CD4-positive, alpha-beta T cell treated with Interferon alpha-2 for 1 hour (primary cell): ENCODE data around the gene CLEC12A.
"Not testable (repeated sequence)": the region's sequence is repeated elsewhere in the genome, so short reads cannot be mapped to it uniquely, and the experiment has no call there.

ENCODE experiments used
- DNase-seq, 2 donors: peaks; one replicate each; pipeline ENCODE4 v3.0.0-alpha.2; 2020 to 2022

Gene CLEC12A

DNA sequence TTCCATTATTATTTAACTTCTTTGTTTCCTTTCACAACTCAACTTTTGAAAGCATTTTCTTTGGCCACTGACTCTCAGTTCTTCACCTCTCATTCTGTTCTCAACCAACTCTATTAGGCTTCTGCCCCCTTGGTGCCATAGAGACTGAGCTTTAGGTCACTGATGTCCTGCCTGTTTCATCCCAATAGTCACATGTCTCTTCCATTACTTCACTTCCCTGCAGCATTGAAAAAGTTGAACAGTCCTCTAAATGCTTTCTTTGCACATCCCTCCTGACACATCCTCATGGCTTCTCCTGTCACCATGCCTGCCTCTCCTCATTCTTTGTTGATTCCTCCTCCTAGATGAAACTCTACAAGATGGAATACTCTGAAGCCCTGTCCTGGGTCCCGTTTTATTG lies 2.7 kb downstream of the CLEC12A start:
- no peak for DNase-seq

DNA sequence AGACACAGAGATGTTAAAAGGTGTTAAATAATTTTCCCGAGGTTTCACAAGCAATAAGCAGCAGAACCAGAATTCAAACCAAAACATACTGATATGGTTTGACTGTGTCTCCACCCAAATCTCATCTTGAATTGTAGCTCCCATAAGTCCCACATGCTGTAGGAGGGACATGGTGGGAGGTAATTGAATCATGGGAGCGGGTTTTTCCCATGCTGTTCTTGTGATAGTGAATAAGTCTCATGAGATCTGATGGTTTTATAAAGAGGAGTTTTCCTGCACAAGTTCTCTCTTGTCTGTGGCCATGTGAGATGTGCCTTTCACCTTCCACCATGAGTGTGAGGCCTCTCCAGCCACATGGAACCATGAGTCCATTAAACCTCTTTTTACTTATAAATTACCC lies 3.5 kb downstream of the CLEC12A start:
- not testable (repeated sequence) for DNase-seq

GRCh38 chr12:9975614-9976013 lies 4.4 kb downstream of the CLEC12A start:
- DNase-seq = no peak

- DNase-seq = not testable (repeated sequence)
Observed at GRCh38 chr12:9976626-9977025, 5.4 kb downstream of the CLEC12A start.

DNA sequence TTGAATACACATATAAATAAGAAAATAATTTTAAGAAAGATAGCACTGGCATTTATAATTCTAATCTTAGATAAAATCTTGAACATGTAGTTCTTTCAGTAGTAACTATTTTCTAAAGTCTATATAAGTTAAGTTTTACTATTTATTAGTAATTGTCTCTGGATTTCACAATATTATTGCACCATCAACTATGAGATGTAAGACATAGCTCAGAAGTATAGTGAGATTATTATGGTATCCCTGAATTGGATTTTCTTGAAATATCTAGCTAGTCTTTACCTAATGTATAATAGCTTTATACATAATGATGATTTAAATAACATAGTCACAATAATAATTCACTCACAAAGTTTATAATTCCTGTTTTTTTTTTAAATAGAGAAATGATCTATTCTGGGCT lies 6.7 kb downstream of the CLEC12A start:
- DNase-seq = no peak

DNA sequence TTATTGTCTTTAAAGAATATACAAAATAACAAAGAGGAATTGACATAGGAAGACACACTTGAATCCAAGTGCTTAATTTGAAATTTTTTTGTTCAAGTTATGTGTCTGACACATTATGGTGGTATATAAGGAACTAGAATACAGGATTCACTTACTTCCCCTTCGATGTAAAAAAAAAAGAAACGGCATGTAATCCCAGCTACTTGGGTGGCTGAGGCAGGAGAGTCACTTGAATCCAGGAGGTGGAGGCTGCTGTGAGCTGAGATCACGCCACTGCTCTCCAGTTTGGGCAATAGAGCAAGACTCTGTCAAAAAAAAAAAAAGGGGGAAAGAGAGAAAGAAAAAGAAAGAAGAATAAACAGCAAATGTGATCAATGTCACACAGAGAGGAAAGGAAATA lies 8.9 kb downstream of the CLEC12A start:
- DNase-seq = no peak

DNA sequence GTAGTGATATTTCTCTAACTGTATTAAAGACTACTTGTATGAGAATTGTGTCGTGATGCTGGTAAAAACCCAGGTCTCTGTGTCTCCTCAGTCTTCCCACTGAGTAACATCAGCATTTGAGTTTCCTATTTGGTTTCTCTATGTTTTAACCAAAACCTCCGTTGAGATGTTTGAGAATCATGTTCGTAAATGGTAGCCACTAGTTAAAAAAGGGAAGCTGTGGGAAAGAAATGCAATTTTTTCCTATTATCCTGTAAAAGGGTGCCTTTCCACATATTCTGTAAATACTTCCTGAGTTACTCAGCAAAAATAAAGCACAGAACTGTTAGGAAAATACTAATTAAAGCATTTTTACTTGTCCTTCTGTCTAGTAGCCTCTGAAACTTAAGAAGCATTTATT lies 20.7 kb downstream of the CLEC12A start:
- no peak for DNase-seq

GRCh38 chr12:9992296-9992695 lies 21.1 kb downstream of the CLEC12A start:
- DNase-seq = no peak

DNA sequence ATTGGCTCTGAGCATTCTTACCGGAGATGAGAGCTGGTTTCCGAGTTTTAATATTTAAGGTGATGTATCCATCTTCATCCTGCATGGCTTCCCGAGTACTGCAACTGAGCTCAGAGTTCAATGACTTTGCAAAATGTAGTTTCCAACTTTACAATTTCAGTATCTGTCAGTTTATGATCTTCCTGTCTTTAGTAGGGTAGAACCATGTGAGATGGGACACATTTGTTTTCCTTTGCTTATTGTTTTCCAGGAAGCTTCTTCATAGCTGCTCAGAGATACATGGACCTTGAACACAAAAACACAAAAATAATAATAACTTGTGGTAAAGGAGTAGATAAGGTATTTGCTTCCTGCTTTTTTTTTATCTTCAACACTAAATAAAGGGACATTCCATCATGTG lies 27.8 kb downstream of the CLEC12A start, which contains the start of gene CLEC1B:
TSS of gene CLEC1B (minus strand) at position 106 of the 400 bp plus-strand sequence. CDS start at position 85, 21 bp downstream.
- no peak for DNase-seq

DNA sequence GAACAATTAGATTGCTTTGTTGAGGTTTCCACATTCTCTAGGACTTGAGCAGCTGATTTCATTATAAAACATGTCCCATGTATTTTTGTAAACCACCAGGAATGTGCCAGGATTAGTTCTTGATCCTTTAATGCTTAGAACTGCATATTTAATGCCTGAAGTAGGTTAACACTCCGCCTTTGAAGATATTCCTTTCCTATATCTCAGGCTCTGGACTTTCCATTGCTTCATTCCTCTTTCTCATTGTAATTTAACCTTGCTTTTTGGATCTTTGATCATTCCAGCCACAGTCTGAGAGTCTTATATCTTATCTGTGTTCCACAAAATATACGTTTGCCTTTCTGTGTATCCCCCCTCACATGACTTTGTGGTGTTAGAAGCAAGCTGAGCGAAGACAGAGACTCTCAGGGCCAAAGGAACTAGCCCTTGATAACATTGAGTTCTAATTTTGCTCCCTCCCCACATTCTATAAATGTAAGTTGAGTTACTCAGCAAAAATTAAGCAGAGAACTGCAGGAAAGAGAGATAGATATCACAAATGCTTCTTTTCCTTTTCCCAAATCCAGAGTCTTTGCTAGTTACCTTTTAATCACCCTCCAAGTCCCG lies 30.1 kb downstream of the CLEC12A start:
- no peak for DNase-seq

GRCh38 chr12:10012630-10013330 lies 41.6 kb downstream of the CLEC12A start:
- DNase-seq = no peak

GRCh38 chr12:10015450-10015849 lies 44.2 kb downstream of the CLEC12A start:
- DNase-seq = no peak

DNA sequence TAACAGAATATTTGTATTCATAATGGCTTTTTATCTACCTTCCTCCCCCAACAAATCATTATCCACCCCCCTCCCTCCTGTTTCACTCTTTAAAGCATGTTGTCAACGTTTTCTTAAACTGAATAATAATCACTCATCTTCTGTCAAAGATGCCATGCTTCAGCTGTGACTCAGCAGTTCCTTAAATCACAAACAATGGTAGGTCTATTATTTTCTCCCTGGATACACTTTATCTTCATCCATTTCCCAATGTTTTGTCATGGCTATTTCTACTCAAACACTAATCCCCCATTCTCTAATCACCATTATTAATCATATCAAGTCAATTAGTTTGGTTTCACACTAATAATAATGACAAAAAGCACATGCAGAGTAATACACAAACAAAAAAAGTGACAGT lies 45.7 kb downstream of the CLEC12A start:
- no peak for DNase-seq

GRCh38 chr12:10018386-10018785 lies 47.2 kb downstream of the CLEC12A start:
- DNase-seq = no peak

- no peak for DNase-seq
Observed at GRCh38 chr12:10021342-10021741, 50.1 kb downstream of the CLEC12A start.

DNA sequence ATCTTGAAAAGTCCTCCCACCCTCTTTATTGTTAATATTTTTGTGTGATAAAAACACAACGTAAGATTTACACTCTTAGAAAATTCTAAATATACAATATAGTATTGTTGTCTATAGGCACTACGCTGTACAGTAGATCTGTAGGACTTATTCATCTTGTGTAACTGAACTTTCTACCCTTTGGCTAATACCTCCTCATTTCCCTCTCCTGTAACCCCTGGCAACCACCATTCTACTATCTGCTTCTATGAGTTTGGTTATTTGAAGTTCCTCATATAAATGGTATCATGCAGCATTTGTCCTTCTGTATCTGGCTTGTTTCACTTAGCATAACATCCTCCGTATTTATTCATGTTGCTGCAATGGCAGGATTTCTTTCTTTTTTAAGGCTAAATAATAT lies 54.0 kb downstream of the CLEC12A start:
- DNase-seq = no peak

DNA sequence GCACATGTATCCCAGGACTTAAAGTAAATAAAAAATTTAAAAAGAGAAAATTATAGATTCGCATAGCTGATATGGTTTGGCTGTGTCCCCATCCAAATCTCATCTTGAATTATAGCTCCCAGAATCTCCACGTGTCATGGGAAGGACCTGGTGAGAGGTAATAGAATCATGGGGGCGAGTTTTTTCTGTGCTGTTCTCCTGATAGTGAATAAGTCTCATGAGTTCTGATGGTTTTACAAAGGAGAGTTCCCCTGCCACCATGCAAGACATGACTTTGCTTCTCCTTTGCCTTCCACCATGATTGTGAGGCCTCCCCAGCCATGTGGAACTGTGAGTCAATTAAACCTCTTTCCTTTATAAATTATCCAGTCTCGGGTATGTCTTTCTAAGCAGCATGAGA lies 55.5 kb downstream of the CLEC12A start:
- DNase-seq = not testable (repeated sequence)

GRCh38 chr12:10027311-10027710 lies 56.1 kb downstream of the CLEC12A start:
- DNase-seq = no peak

DNA sequence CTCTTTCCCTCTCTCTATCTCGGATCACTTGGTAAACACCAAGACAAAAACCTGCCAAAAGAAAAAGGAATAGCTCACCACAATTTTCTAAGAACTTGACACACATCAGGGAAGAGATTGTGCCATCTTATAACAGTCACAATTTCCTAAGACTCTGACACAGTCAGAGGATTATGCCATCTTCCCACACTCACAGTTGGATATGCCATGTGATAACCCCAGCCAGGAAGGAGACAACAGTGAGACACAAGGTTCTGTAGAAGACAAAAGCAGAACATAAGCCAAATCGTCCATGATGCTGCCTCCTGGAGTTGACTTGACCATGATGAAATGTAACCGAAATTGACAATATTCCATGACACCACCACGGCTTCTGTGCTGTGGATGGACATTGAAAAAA lies 56.5 kb downstream of the CLEC12A start:
- DNase-seq = peak in 1 of 2 donors; percentile 65

GRCh38 chr12:10030446-10030845 lies 59.2 kb downstream of the CLEC12A start, which contains the start of gene CLEC9A:
TSS of gene CLEC9A (plus strand) at chr12:10030682. CDS start at chr12:10052688, 22,006 bp downstream.
- DNase-seq = no peak

- DNase-seq = no peak
Observed at GRCh38 chr12:10031321-10031720, 60.1 kb downstream of the CLEC12A start.

DNA sequence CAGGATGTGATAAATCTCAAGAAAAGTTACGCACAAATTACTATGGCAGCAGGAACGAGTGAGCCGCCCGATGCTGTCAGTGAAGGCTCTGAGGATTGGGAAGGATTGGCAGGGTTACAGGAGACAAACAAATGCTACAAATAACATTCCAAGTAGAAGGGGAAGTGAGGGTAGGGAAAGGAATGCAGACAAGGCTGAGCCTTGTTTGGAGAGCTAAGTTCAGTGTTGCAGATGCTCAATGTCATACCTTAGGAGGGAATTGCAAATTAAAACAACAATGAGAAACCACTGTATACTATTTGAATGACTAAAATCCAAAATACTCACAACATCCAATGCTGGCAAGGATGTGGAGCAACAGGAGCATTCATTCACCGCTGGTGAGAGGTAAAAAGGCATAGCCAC lies 60.6 kb downstream of the CLEC12A start:
- no peak for DNase-seq

DNA sequence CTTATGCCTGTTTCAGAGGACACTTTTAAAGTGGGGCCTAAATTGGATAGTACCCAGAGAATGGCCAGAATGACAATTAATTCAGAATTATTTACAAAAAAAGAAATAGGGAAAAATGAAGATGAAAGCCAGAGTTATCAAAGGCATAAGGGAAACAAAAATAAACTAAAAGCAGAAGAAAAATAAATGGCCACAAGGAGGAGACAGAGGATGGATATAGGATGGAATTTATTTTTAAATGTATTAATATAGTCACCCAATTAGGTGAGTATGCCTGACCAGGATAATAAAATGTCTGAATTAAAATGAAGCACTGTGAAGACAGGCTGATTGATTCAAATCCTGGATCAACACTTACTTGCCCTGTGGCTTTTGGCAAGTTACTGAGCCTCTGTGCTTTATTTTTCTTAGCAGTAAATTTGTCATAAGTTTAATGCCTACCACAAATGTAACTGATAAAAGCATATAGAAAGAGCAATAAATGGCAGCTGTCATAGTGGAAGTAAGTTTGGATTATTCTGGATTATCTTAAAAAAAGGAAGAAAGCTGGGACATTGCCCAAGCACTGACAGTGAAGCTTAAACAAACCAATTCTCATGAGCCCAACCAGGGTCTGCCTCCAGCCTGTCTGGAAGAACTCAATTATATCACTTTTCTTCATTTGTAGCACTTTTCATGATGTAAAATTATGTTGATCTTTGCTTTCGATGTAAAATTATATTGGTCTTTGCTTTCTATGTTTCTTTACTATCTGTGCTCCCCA lies 62.8 kb downstream of the CLEC12A start:
- peak in 1 of 2 donors; percentile 13 for DNase-seq
